ENCODE measurements around the gene NHEJ1. TPM values are rescaled to one million over a fixed set of nuclear protein-coding genes. Genes with fewer than 3 reads are reported as not detected.

Gene NHEJ1
- total and polyA plus RNA-seq, 9 of the 15 experiments (the other 6 are each of a cell fraction or from before 2014, with no cell fraction given) = 9.0 to 23.7 (median 13.9) TPM

GRCh38 chr2:219028141-219028540 is 132.5 kb downstream of the NHEJ1 start:
- ChIA-PET CTCF (ENCODE audit: low intra/inter-chr PET ratio) (interaction anchor here (0.7 to 3.8 kb wide), 2 partner anchors 91 to 127 kb away, joined by 3 to 31 read pairs; no protein-coding TSS in a partner anchor), POLR2A (interaction anchor here (0.6 to 1.2 kb wide), 2 partner anchors 13 to 176 kb away, joined by 3 to 4 read pairs; partner anchors contain the start of gene CFAP65)
- no peaks in the 10 kb centered on the region for H3K9me3 ChIP-seq (replicated peaks; ENCODE audit: control insufficient read depth, insufficient read depth, low read depth, low read length)
- H3K27ac ChIP-seq (ENCODE audit: extremely low read depth, low read depth, low read length) = no peak overlapping the region
- no TSS peak for BruUV-seq (replicated peaks)
- no peak overlapping the region for H3K9ac ChIP-seq (ENCODE audit: insufficient read depth in 1 of 2, low read depth in 2 of 2, low read length in 2 of 2)
- H3K9me1 ChIP-seq (ENCODE audit: control insufficient read depth, insufficient read depth, low read length) = no peaks in the 10 kb centered on the region
- DNase-seq (ENCODE audit: extremely low read depth in 1 of 4, low spot score in 3 of 4) (no peak), FAIRE-seq (no peak), ATAC-seq (no peak)
- H2AFZ ChIP-seq (ENCODE audit: low read depth, low read length) = no peak overlapping the region
- peaks cover 0 to 4% of the 10 kb centered on the region in 2 experiments; a peak in 1 of 5 replicates for H3K4me1 ChIP-seq (replicated peaks in 1 of 2; ENCODE audit: control insufficient read depth in 2 of 2, insufficient read depth in 2 of 2, low read length in 2 of 2)
- peaks cover 5 to 61% of the 10 kb centered on the region in 2 experiments; a peak in 4 of 5 replicates for H3K27me3 ChIP-seq (ENCODE audit: control insufficient read depth in 2 of 2, insufficient read depth in 2 of 2, low read length in 2 of 2)
- no peak overlapping the region for H3K4me2 ChIP-seq (ENCODE audit: insufficient read depth, low read length)
- no peaks in the 10 kb centered on the region for H3K36me3 ChIP-seq (ENCODE audit: control insufficient read depth, insufficient read depth, low read length)
- TF ChIP-seq ZEB2 (IDR thresholded peaks at IDR 0.05) = no peak
- H3K79me2 ChIP-seq (ENCODE audit: control insufficient read depth, insufficient read depth, low read length) = no peaks in the 10 kb centered on the region
- no peaks in the 10 kb centered on the region; the same call in 1 of the 2 replicates for H4K20me1 ChIP-seq (replicated peaks; ENCODE audit: control insufficient read depth, insufficient read depth, low read length)
- in situ Hi-C loops (cut with MboI) = loop anchor here (10.0 kb wide), 1 partner anchor 127 kb away; no protein-coding TSS in a partner anchor
- intact Hi-C loops (cut with micrococcal nuclease) = loop anchor here (2.0 kb wide), 1 partner anchor 127 kb away; no protein-coding TSS in a partner anchor
- H3K4me3 ChIP-seq = no peak overlapping the region
- WGBS (ENCODE audit: insufficient coverage, low coverage, missing lambda C conversion rate) = 0% methylated on average over 4 of the region's 5 CpGs

DNA sequence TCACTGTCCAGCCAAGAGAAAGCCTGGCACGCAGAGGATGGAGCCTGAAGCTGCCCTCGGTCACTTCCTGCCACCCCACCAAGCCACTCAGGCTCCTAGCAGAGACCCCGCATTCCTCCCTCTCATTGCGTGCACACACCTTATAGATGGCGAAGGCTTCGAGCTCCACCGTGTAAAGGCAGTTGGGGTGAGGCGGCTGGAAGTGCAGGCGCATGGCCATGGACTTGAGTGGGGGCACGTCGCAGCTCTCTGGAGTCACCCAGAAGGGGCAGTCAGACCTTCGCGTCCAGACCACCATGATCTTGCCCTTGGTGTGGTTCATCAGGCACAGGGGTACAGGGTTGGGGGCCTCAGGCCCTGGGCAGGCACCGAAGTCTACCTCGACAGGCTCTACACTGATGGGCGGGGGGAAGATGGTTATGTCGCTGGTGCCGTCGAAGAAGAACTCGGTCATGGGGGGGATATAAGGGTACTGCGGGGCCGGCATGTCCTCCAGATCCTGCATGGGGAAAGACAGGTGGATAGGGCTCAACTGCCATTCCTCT is 133.0 kb downstream of the NHEJ1 start:
- DNase-seq (ENCODE audit: extremely low read depth in 1 of 4, low spot score in 3 of 4) (no peak), ATAC-seq (no peak), FAIRE-seq (no peak)
- no TSS peak for BruUV-seq (replicated peaks)
- no peaks in the 10 kb centered on the region for H3K9me1 ChIP-seq (ENCODE audit: control insufficient read depth, insufficient read depth, low read length)
- TF ChIP-seq ZNF561 (CRISPR knock-in tag; conservative IDR thresholded peaks at IDR 0.05) (no peak), SMAD1 (IDR thresholded peaks at IDR 0.05; ENCODE audit: low read depth, low read length, partially characterized antibody) (no peak), CEBPG (CRISPR knock-in tag; IDR thresholded peaks at IDR 0.05) (no peak), CEBPG (tag; conservative IDR thresholded peaks at IDR 0.05 in 1 of 2, IDR thresholded peaks at IDR 0.05 in 1 of 2) (no peak), MECOM (CRISPR knock-in tag; IDR thresholded peaks at IDR 0.05) (no peak), NFIX (CRISPR knock-in tag; IDR thresholded peaks at IDR 0.05; ENCODE audit: low read depth) (no peak), IRF2 (CRISPR knock-in tag; IDR thresholded peaks at IDR 0.05) (no peak), HLTF (IDR thresholded peaks at IDR 0.05) (no peak)
- TF ChIP-seq, protein P1, sequence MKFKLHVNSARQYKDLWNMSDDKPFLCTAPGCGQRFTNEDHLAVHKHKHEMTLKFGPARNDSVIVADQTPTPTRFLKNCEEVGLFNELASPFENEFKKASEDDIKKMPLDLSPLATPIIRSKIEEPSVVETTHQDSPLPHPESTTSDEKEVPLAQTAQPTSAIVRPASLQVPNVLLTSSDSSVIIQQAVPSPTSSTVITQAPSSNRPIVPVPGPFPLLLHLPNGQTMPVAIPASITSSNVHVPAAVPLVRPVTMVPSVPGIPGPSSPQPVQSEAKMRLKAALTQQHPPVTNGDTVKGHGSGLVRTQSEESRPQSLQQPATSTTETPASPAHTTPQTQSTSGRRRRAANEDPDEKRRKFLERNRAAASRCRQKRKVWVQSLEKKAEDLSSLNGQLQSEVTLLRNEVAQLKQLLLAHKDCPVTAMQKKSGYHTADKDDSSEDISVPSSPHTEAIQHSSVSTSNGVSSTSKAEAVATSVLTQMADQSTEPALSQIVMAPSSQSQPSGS (CRISPR knock-in tag; IDR thresholded peaks at IDR 0.05) = no peak
- H2AFZ ChIP-seq (ENCODE audit: low read depth, low read length) = no peak overlapping the region
- H3K9ac ChIP-seq (ENCODE audit: insufficient read depth in 1 of 2, low read depth in 2 of 2, low read length in 2 of 2) = no peak overlapping the region
- intact Hi-C loops (cut with micrococcal nuclease) (loop anchor here (2.0 kb wide), 1 partner anchor 127 kb away; no protein-coding TSS in a partner anchor), in situ Hi-C loops (cut with MboI) (loop anchor here (10.0 kb wide), 1 partner anchor 127 kb away; no protein-coding TSS in a partner anchor)
- H3K4me3 ChIP-seq = no peak overlapping the region
- POLR2A ChIA-PET = no interaction called here
- CTCF ChIA-PET (ENCODE audit: low intra/inter-chr PET ratio) = interaction anchor here (3.8 kb wide), 1 partner anchor 127 kb away, joined by 31 read pairs; no protein-coding TSS in a partner anchor
- H3K9me3 ChIP-seq (replicated peaks; ENCODE audit: control insufficient read depth, insufficient read depth, low read depth, low read length) = no peaks in the 10 kb centered on the region
- H3K27me3 ChIP-seq (ENCODE audit: control insufficient read depth in 2 of 2, insufficient read depth in 2 of 2, low read length in 2 of 2) = peaks cover 5 to 63% of the 10 kb centered on the region in 2 experiments; a peak in 4 of 5 replicates
- no peak overlapping the region for H3K4me2 ChIP-seq (ENCODE audit: insufficient read depth, low read length)
- H3K4me1 ChIP-seq (replicated peaks in 1 of 2; ENCODE audit: control insufficient read depth in 2 of 2, insufficient read depth in 2 of 2, low read length in 2 of 2) = peaks cover 0 to 4% of the 10 kb centered on the region in 2 experiments; a peak in 1 of 5 replicates
- no peak overlapping the region for H3K27ac ChIP-seq (ENCODE audit: extremely low read depth, low read depth, low read length)
- peaks cover under 1% of the 10 kb centered on the region; the same call in 1 of the 2 replicates for H4K20me1 ChIP-seq (replicated peaks; ENCODE audit: control insufficient read depth, insufficient read depth, low read length)
- no peaks in the 10 kb centered on the region for H3K36me3 ChIP-seq (ENCODE audit: control insufficient read depth, insufficient read depth, low read length)
- H3K79me2 ChIP-seq (ENCODE audit: control insufficient read depth, insufficient read depth, low read length) = no peaks in the 10 kb centered on the region
- WGBS (ENCODE audit: insufficient coverage, low coverage, missing lambda C conversion rate) = 8% methylated on average over 20 of the region's 22 CpGs

Measured in K562 (cell line).